HCT116 (cell line): ENCODE results near the gene NPEPL1. TPM values are rescaled to one million over a fixed set of nuclear protein-coding genes. Genes with fewer than 3 reads are reported as not detected.

Experiments
- ATAC-seq: fragments of 200-7000 bp; cut with Tn5 transposase; 2 replicates; pipeline ENCODE4 v1.9.1; 2020; ENCODE audit warnings: mild to moderate bottlenecking, moderate library complexity
- BruUV-seq: library from RNA; stranded (reverse); fragments of 400-500 nt; replicated peaks from 2 replicates; lab custom pipeline; 2021; lab: Mats Ljungman, UMichigan
- CTCF ChIA-PET: fragments of 300-600 bp; sonication (Branson Sonifier 250); formaldehyde crosslinking; loops from one replicate; lab custom pipeline; 2021; ENCODE audit warnings: antibody characterized with exemption; lab: Charles Lee
- POLR2A ChIA-PET: fragments of 300-600, 350-600 bp; sonication (Branson Sonifier 250); formaldehyde crosslinking; loops from one replicate; lab custom pipeline; 2021; ENCODE audit warnings: antibody characterized with exemption; lab: Charles Lee
- RAD21 ChIA-PET, 2 experiments: fragments of 300-600 bp; sonication (Branson Sonifier 250); formaldehyde crosslinking; loops; one replicate each; lab custom pipeline; 2023; ENCODE audit warnings: low total read pairs in 2 of 2; ENCODE audit not compliant: uncharacterized antibody in 2 of 2, unreplicated experiment in 2 of 2, low non-redundant PET in 1 of 2; lab: Charles Lee
- DNase-seq: peaks from one replicate; pipeline ENCODE4 v3.0.0-alpha.2; 2010; ENCODE audit warnings: low read depth, low spot score
- H2AFZ ChIP-seq: fragments of 200-600 bp; shearing (Covaris generic), sonication (generic); 2 replicates; pipeline ENCODE4 v1.6.1; 2017; ENCODE audit warnings: low read depth, mixed run types, mixed read lengths, antibody characterized with exemption, low read length; ENCODE audit not compliant: poor library complexity, severe bottlenecking
- H3K27ac ChIP-seq: 2 replicates; pipeline ENCODE4 v1.5.1; 2012; ENCODE audit warnings: low read depth, low read length
- H3K27me3 ChIP-seq: fragments of 200-600 bp; sonication (generic); 2 replicates; pipeline ENCODE4 v1.6.1; 2016; ENCODE audit warnings: mixed run types, low read length, mixed read lengths; ENCODE audit not compliant: insufficient read depth
- H3K36me3 ChIP-seq, 2 experiments: fragments of 200-500 bp in 1 of 2; fragments of 200-600 bp in 1 of 2; sonication (Bioruptor generic) in 1 of 2; sonication (generic) in 1 of 2; 2 replicates each; pipeline versions ENCODE4 v1.5.1 to v1.6.1; 2014 to 2016; ENCODE audit warnings: low read length in 2 of 2, inconsistent platforms in 1 of 2, mixed read lengths in 1 of 2, mixed run types in 1 of 2; ENCODE audit not compliant: insufficient read depth in 2 of 2, control insufficient read depth in 1 of 2
- H3K4me1 ChIP-seq, 2 experiments: fragments of 200-600 bp in 1 of 2; sonication (generic) in 1 of 2; 2 replicates each; pipeline versions ENCODE4 v1.5.1 to v1.6.1; 2012 to 2017; ENCODE audit warnings: low read length in 2 of 2, inconsistent platforms in 1 of 2, mild to moderate bottlenecking in 1 of 2, mixed read lengths in 1 of 2, mixed run types in 1 of 2, moderate library complexity in 1 of 2; ENCODE audit not compliant: insufficient read depth in 2 of 2, control insufficient read depth in 1 of 2
- H3K4me2 ChIP-seq: fragments of 200-600 bp; sonication (generic); 2 replicates; pipeline ENCODE4 v1.6.1; 2017; ENCODE audit warnings: mixed run types, low read length, mixed read lengths
- H3K4me3 ChIP-seq, 2 experiments: fragments of 200-600 bp in 1 of 2; sonication (generic) in 1 of 2; replicated peaks in 1 of 2; 2 replicates each; pipeline ENCODE4 v1.5.1; 2011 to 2016; ENCODE audit warnings: low read length in 2 of 2, control low read depth in 1 of 2, low read depth in 1 of 2, mild to moderate bottlenecking in 1 of 2, mixed read lengths in 1 of 2, mixed run types in 1 of 2
- H3K79me2 ChIP-seq: fragments of 200-600 bp; sonication (generic); 2 replicates; pipeline ENCODE4 v1.6.1; 2017; ENCODE audit warnings: mild to moderate bottlenecking, mixed run types, low read length, moderate library complexity, mixed read lengths; ENCODE audit not compliant: insufficient read depth
- H3K9ac ChIP-seq: fragments of 200-600 bp; sonication (generic); 2 replicates; pipeline ENCODE4 v1.6.1; 2016; ENCODE audit warnings: low read length, mixed read lengths
- H3K9me2 ChIP-seq: fragments of 200-600 bp; sonication (generic), shearing (Covaris generic); 2 replicates; pipeline ENCODE4 v1.6.1; 2017; ENCODE audit warnings: mixed run types, mild to moderate bottlenecking, moderate library complexity; ENCODE audit not compliant: insufficient read depth
- H3K9me3 ChIP-seq, 2 experiments: fragments of 200-500 bp in 1 of 2; fragments of 200-600 bp in 1 of 2; sonication (Bioruptor generic) in 1 of 2; sonication (generic) in 1 of 2; 2 replicates each; pipeline ENCODE4 v1.6.1; 2014 to 2017; ENCODE audit warnings: low read length in 2 of 2, mixed read lengths in 2 of 2, inconsistent platforms in 1 of 2, low read depth in 1 of 2, mild to moderate bottlenecking in 1 of 2, mixed run types in 1 of 2, moderate library complexity in 1 of 2; ENCODE audit not compliant: control insufficient read depth in 1 of 2, insufficient read depth in 1 of 2
- H4K20me1 ChIP-seq: fragments of 200-600 bp; sonication (generic), shearing (Covaris generic); 2 replicates; pipeline ENCODE4 v1.6.1; 2017; ENCODE audit warnings: mixed run types, mild to moderate bottlenecking, moderate library complexity; ENCODE audit not compliant: insufficient read depth
- CEBPB ChIP-seq: IDR thresholded peaks from 2 replicates; pipeline ENCODE4 v1.6.1; 2012; ENCODE audit warnings: low read depth
- ELF1 ChIP-seq: IDR thresholded peaks from 2 replicates; pipeline ENCODE4 v1.6.1; 2012; ENCODE audit warnings: low read depth, borderline replicate concordance
- FOSL1 ChIP-seq: IDR thresholded peaks from 2 replicates; pipeline ENCODE4 v1.6.1; 2012; ENCODE audit warnings: low read depth
- JUND ChIP-seq: IDR thresholded peaks from 2 replicates; pipeline ENCODE4 v1.6.1; 2012
- POLR2A ChIP-seq: IDR thresholded peaks from 2 replicates; pipeline ENCODE4 v1.7.0; 2011; ENCODE audit warnings: borderline replicate concordance; ENCODE audit not compliant: insufficient read depth, insufficient read length; ENCODE audit errors: extremely low read depth
- RAD21 ChIP-seq: IDR thresholded peaks from 2 replicates; pipeline ENCODE4 v1.6.1; 2012; ENCODE audit warnings: low read depth, mild to moderate bottlenecking
- SIN3A ChIP-seq: IDR thresholded peaks from 2 replicates; pipeline ENCODE4 v1.6.1; 2012; ENCODE audit warnings: low read depth
- SP1 ChIP-seq: IDR thresholded peaks from 2 replicates; pipeline ENCODE4 v1.6.1; 2012; ENCODE audit warnings: low read depth
- SRF ChIP-seq: IDR thresholded peaks from 2 replicates; pipeline ENCODE4 v1.6.1; 2012; ENCODE audit warnings: low read depth
- YY1 ChIP-seq: IDR thresholded peaks from 2 replicates; pipeline ENCODE4 v1.6.1; 2011; ENCODE audit warnings: low read length, low read depth, moderate library complexity, mild to moderate bottlenecking; ENCODE audit not compliant: insufficient replicate concordance; ENCODE audit errors: extremely low read depth
- ZFX ChIP-seq: fragments of 450-650 bp; IDR thresholded peaks from 2 replicates; pipeline ENCODE4 v1.6.1; 2017
- ZNF274 ChIP-seq: fragments of 200-500 bp; sonication (Bioruptor generic); IDR thresholded peaks from 2 replicates; pipeline ENCODE4 v1.6.1; 2014; ENCODE audit warnings: mild to moderate bottlenecking, low read depth, low read length, inconsistent platforms
- intact Hi-C: fragments of 100-400 bp; cut with micrococcal nuclease; formaldehyde crosslinking; loops from 2 replicates; pipeline ENCODE4 v1.10.0; 2022
- total RNA-seq: library from RNA; stranded (reverse); gene quantifications from one replicate; pipeline ENCODE4 v1.2.1, GENCODE V29; 2021; ENCODE audit not compliant: unreplicated experiment
- TF ChIP-seq, protein P1 (sequence below): IDR thresholded peaks from 2 replicates; pipeline ENCODE4 v1.6.1; 2012; ENCODE audit warnings: low read depth
- TF ChIP-seq, protein P2 (sequence below): IDR thresholded peaks from 2 replicates; pipeline ENCODE4 v1.6.1; 2012
- TF ChIP-seq, protein P3 (sequence below): IDR thresholded peaks from 2 replicates; pipeline ENCODE4 v1.6.1; 2011; ENCODE audit warnings: mild to moderate bottlenecking, low read length, moderate library complexity; ENCODE audit not compliant: insufficient replicate concordance; ENCODE audit errors: extremely low read depth

Gene NPEPL1
- total RNA-seq, 1 experiment from 2014 or later, result 16.6 TPM

DNA sequence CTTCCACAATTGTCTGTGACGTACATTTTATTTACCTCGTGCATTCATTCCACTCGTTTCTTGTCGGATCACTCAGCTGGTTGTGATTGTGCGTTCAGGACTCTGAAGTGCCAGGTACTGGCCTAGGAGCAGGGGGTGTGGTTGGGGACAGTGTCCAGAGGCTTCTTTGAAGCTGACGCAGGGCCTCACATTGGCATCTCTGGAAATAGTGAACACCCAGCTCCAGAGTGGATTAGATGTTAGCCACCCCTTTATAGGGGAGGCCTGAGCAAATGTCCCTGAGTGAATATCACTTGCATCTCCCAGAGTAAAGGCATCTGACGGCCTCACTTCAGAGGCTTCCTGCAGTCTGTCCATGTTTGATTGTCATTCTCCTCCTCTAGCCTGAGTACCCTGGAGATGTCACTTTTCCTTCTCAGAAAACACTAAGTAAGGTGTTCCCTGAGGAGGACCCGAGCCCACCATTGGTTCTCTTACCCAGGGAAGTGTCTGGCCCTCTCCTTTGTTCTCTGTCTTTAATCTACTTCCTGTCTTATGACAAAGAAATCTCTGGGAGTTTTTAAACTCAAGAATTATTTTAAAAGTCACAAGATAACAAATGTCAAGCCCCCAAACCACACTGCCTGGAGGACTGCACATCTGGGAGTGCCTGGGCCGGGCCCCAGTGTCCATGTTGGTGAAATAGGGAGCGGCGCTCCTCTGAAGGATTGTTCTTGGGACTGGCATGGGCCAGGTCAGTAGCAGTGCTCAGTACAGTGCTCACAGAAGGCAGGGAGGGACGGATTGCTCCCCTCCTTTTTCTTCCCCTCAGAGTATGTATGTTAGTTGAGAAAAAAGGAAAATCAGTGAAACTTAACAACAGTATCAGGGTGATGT lies 30.8 kb upstream of the NPEPL1 start (continued):
- TF ChIP-seq POLR2A (no peak), SIN3A (no peak), CEBPB (no peak), ELF1 (no peak), ZFX (no peak), RAD21 (no peak), FOSL1 (no peak)
- TF ChIP-seq, protein P1, sequence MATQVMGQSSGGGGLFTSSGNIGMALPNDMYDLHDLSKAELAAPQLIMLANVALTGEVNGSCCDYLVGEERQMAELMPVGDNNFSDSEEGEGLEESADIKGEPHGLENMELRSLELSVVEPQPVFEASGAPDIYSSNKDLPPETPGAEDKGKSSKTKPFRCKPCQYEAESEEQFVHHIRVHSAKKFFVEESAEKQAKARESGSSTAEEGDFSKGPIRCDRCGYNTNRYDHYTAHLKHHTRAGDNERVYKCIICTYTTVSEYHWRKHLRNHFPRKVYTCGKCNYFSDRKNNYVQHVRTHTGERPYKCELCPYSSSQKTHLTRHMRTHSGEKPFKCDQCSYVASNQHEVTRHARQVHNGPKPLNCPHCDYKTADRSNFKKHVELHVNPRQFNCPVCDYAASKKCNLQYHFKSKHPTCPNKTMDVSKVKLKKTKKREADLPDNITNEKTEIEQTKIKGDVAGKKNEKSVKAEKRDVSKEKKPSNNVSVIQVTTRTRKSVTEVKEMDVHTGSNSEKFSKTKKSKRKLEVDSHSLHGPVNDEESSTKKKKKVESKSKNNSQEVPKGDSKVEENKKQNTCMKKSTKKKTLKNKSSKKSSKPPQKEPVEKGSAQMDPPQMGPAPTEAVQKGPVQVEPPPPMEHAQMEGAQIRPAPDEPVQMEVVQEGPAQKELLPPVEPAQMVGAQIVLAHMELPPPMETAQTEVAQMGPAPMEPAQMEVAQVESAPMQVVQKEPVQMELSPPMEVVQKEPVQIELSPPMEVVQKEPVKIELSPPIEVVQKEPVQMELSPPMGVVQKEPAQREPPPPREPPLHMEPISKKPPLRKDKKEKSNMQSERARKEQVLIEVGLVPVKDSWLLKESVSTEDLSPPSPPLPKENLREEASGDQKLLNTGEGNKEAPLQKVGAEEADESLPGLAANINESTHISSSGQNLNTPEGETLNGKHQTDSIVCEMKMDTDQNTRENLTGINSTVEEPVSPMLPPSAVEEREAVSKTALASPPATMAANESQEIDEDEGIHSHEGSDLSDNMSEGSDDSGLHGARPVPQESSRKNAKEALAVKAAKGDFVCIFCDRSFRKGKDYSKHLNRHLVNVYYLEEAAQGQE, result no peak
- TF ChIP-seq, protein P2, sequence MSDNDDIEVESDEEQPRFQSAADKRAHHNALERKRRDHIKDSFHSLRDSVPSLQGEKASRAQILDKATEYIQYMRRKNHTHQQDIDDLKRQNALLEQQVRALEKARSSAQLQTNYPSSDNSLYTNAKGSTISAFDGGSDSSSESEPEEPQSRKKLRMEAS, result no peak

DNA sequence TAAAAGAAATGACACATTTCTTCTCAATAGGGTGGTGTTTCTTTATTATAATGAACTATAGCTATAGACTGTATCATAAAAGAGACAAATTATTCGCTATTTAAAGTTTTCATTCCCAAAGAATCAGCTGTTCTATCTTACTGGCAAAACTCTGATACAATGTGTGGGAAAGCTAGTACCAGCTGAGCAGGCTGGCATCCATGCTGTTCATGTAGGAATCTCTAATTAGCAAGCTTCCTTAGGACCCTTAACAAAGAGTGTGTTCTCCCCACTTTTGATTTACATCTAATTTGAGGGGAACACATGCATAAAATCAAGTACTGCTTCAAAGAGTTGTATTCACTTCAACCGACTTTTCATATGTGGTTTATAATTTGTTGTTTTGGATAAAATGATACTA lies 28.3 kb upstream of the NPEPL1 start:
- no peaks in the 10 kb centered on the region for H3K27me3 ChIP-seq
- no peak overlapping the region for H3K27ac ChIP-seq
- ATAC-seq, result no peak
- H3K4me3 ChIP-seq, result no peak overlapping the region
- H3K4me1 ChIP-seq, result peaks cover 0 to 7% of the 10 kb centered on the region in 2 experiments; a peak in 1 of 4 replicates
- H3K4me2 ChIP-seq, result no peak overlapping the region
- DNase-seq, result no peak
- ChIA-PET RAD21 (no interaction called here), POLR2A (no interaction called here), CTCF (interaction anchor here (1.3 kb wide), 1 partner anchor 13 kb away, joined by 3 read pairs; the partner anchor contains the start of gene STX16)
- H3K9ac ChIP-seq, result no peak overlapping the region
- intact Hi-C loops, result no loop called here
- H3K9me3 ChIP-seq, result no peaks in the 10 kb centered on the region
- BruUV-seq, result no TSS peak
- H3K79me2 ChIP-seq, result peaks cover 86% of the 10 kb centered on the region
- no peaks in the 10 kb centered on the region for H3K9me2 ChIP-seq
- H2AFZ ChIP-seq, result no peak overlapping the region
- no peaks in the 10 kb centered on the region for H4K20me1 ChIP-seq
- H3K36me3 ChIP-seq, result peaks cover 11 to 41% of the 10 kb centered on the region in 2 experiments; a peak in 3 of 4 replicates
- TF ChIP-seq YY1 (no peak), POLR2A (no peak), FOSL1 (no peak), SRF (no peak), ZNF274 (no peak), CEBPB (no peak), JUND (no peak), SP1 (no peak)
- TF ChIP-seq, protein P3, sequence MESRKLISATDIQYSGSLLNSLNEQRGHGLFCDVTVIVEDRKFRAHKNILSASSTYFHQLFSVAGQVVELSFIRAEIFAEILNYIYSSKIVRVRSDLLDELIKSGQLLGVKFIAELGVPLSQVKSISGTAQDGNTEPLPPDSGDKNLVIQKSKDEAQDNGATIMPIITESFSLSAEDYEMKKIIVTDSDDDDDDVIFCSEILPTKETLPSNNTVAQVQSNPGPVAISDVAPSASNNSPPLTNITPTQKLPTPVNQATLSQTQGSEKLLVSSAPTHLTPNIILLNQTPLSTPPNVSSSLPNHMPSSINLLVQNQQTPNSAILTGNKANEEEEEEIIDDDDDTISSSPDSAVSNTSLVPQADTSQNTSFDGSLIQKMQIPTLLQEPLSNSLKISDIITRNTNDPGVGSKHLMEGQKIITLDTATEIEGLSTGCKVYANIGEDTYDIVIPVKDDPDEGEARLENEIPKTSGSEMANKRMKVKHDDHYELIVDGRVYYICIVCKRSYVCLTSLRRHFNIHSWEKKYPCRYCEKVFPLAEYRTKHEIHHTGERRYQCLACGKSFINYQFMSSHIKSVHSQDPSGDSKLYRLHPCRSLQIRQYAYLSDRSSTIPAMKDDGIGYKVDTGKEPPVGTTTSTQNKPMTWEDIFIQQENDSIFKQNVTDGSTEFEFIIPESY, result no peak
- TF ChIP-seq, protein P1, result no peak
